H1 (cell line): ENCODE measurements around the gene SMIM29. TPM values are rescaled to one million over a fixed set of nuclear protein-coding genes. Genes with fewer than 3 reads are reported as not detected.

Experiments
- CTCF ChIA-PET: fragments of 300-600 bp; sonication (Branson Sonifier 250); formaldehyde crosslinking; loops from one replicate; lab custom pipeline; 2021; ENCODE audit not compliant: partially characterized antibody; lab: Charles Lee
- POLR2A ChIA-PET: fragments of 300-600 bp; sonication (Branson Sonifier 250); formaldehyde crosslinking; loops from one replicate; lab custom pipeline; 2021; ENCODE audit warnings: inconsistent platforms; ENCODE audit not compliant: partially characterized antibody; lab: Charles Lee
- DNase-seq, 2 experiments: peaks; one replicate each; pipeline versions ENCODE4 v3.0.0 to v3.0.0-alpha.2; 2010 to 2022; ENCODE audit warnings: low spot score in 2 of 2, low read depth in 1 of 2, mixed read lengths in 1 of 2
- FAIRE-seq: peaks from 2 replicates; lab custom pipeline; 2011; peaks lifted over from hg19 to GRCh38; lab: Jason Lieb, UNC
- H2AFZ ChIP-seq: 2 replicates; pipeline ENCODE4 v1.8.1; 2012; ENCODE audit warnings: low read length, inconsistent platforms
- H2AK5ac ChIP-seq: 2 replicates; pipeline ENCODE4 v1.6.1; 2013; ENCODE audit warnings: low read depth, low read length
- H2BK120ac ChIP-seq: replicated peaks from 2 replicates; pipeline ENCODE3; 2013; ENCODE audit warnings: low read depth, low read length, inconsistent platforms
- H2BK12ac ChIP-seq: 2 replicates; pipeline ENCODE4 v1.6.1; 2013; ENCODE audit warnings: low read depth, low read length
- H2BK15ac ChIP-seq: 2 replicates; pipeline ENCODE4 v1.6.1; 2013; ENCODE audit warnings: low read length
- H2BK20ac ChIP-seq: 2 replicates; pipeline ENCODE4 v1.6.1; 2013; ENCODE audit warnings: low read length
- H2BK5ac ChIP-seq: 2 replicates; pipeline ENCODE4 v1.6.1; 2013; ENCODE audit warnings: low read depth, low read length
- H3K14ac ChIP-seq: 2 replicates; pipeline ENCODE4 v1.6.1; 2013; ENCODE audit warnings: inconsistent platforms; ENCODE audit not compliant: insufficient read length
- H3K18ac ChIP-seq: 2 replicates; pipeline ENCODE4 v1.6.1; 2013; ENCODE audit warnings: low read length; ENCODE audit errors: extremely low read depth
- H3K23ac ChIP-seq: 2 replicates; pipeline ENCODE4 v1.6.1; 2013; ENCODE audit warnings: inconsistent platforms; ENCODE audit not compliant: insufficient read length
- H3K23me2 ChIP-seq: 2 replicates; pipeline ENCODE4 v1.6.1; 2013; ENCODE audit warnings: low read depth, low read length
- H3K27ac ChIP-seq: 2 replicates; pipeline ENCODE4 v1.6.1; 2011; ENCODE audit warnings: low read depth, low read length, inconsistent platforms
- H3K27me3 ChIP-seq, 4 experiments: replicated peaks in 1 of 4; 1 replicate in 1 of 4; 2 replicates in 3 of 4; pipeline versions ENCODE4 v1.6.1 to v1.8.1; 2011 to 2013; ENCODE audit warnings: low read length in 3 of 4, mild to moderate bottlenecking in 3 of 4, inconsistent platforms in 2 of 4, mixed read lengths in 2 of 4, moderate library complexity in 1 of 4; ENCODE audit not compliant: control insufficient read depth in 3 of 4, insufficient read depth in 3 of 4; ENCODE audit errors: extremely low read depth in 1 of 4
- H3K36me3 ChIP-seq, 4 experiments: 2 replicates each; pipeline versions ENCODE4 v1.6.1 to v1.8.1; 2011 to 2013; ENCODE audit warnings: mild to moderate bottlenecking in 4 of 4, low read length in 3 of 4, moderate library complexity in 2 of 4, control low read depth in 1 of 4, inconsistent platforms in 1 of 4; ENCODE audit not compliant: insufficient read depth in 4 of 4, control insufficient read depth in 2 of 4
- H3K4ac ChIP-seq: replicated peaks from 2 replicates; pipeline ENCODE3; 2013; ENCODE audit warnings: low read length, low read depth, mixed read lengths, inconsistent platforms; ENCODE audit not compliant: insufficient read length
- H3K4me1 ChIP-seq, 4 experiments: replicated peaks in 1 of 4; 1 replicate in 1 of 4; 2 replicates in 3 of 4; pipeline versions ENCODE4 v1.6.1 to v1.8.1; 2011 to 2013; ENCODE audit warnings: low read length in 3 of 4, inconsistent platforms in 2 of 4, mixed read lengths in 1 of 4; ENCODE audit not compliant: insufficient read depth in 4 of 4, control insufficient read depth in 3 of 4
- H3K4me2 ChIP-seq, 2 experiments: 2 replicates each; pipeline versions ENCODE4 v1.6.1 to v1.8.1; 2011 to 2013; ENCODE audit warnings: low read depth in 2 of 2, low read length in 2 of 2, control low read depth in 1 of 2, inconsistent platforms in 1 of 2, mild to moderate bottlenecking in 1 of 2; ENCODE audit not compliant: insufficient read depth in 1 of 2
- H3K4me3 ChIP-seq, 4 experiments: fragments of 200-600, 300-600 bp in 1 of 4; sonication (generic), shearing (Covaris generic), sonication (Bioruptor Twin) in 1 of 4; 2 replicates each; pipeline versions ENCODE4 v1.5.1 to v1.8.1; 2011 to 2016; ENCODE audit warnings: low read length in 4 of 4, low read depth in 3 of 4, control low read depth in 2 of 4, inconsistent platforms in 2 of 4, mild to moderate bottlenecking in 2 of 4, mixed read lengths in 1 of 4, moderate library complexity in 1 of 4; ENCODE audit not compliant: insufficient read depth in 2 of 4; ENCODE audit errors: extremely low read depth in 1 of 4
- H3K56ac ChIP-seq: replicated peaks from 2 replicates; pipeline ENCODE3; 2013; ENCODE audit warnings: low read depth, mild to moderate bottlenecking, mixed read lengths, low read length, inconsistent platforms; ENCODE audit not compliant: insufficient read length
- H3K79me1 ChIP-seq: 2 replicates; pipeline ENCODE4 v1.6.1; 2013; ENCODE audit warnings: low read depth, low read length, control low read depth
- H3K79me2 ChIP-seq, 2 experiments: 2 replicates each; pipeline versions ENCODE4 v1.6.1 to v1.8.1; 2012 to 2013; ENCODE audit warnings: low read length in 2 of 2, mild to moderate bottlenecking in 2 of 2, inconsistent platforms in 1 of 2; ENCODE audit not compliant: insufficient read depth in 2 of 2, control insufficient read depth in 1 of 2
- H3K9ac ChIP-seq, 4 experiments: replicated peaks in 1 of 4; 1 replicate in 1 of 4; 2 replicates in 3 of 4; pipeline versions ENCODE4 v1.6.1 to v1.8.1; 2011 to 2013; ENCODE audit warnings: low read depth in 3 of 4, low read length in 3 of 4, control low read depth in 2 of 4, mild to moderate bottlenecking in 2 of 4, moderate library complexity in 2 of 4, inconsistent platforms in 1 of 4; ENCODE audit errors: extremely low read depth in 1 of 4
- H3K9me3 ChIP-seq, 2 experiments: 2 replicates each; pipeline versions ENCODE4 v1.6.1 to v1.8.1; 2012 to 2013; ENCODE audit warnings: mild to moderate bottlenecking in 2 of 2, moderate library complexity in 2 of 2, control low read depth in 1 of 2, inconsistent platforms in 1 of 2, low read depth in 1 of 2, low read length in 1 of 2, mixed read lengths in 1 of 2; ENCODE audit not compliant: insufficient read depth in 2 of 2
- H4K20me1 ChIP-seq, 2 experiments: replicated peaks in 1 of 2; 2 replicates each; pipeline versions ENCODE3 to v1.8.1; 2011 to 2013; ENCODE audit warnings: inconsistent platforms in 2 of 2, low read length in 2 of 2, mild to moderate bottlenecking in 1 of 2; ENCODE audit not compliant: insufficient read depth in 2 of 2, control insufficient read depth in 1 of 2
- H4K5ac ChIP-seq: 2 replicates; pipeline ENCODE4 v1.6.1; 2013; ENCODE audit warnings: low read length, low read depth, mixed read lengths, inconsistent platforms; ENCODE audit not compliant: insufficient read length
- H4K8ac ChIP-seq: 2 replicates; pipeline ENCODE4 v1.8.0; 2013; ENCODE audit warnings: mild to moderate bottlenecking, moderate library complexity, low read length, inconsistent platforms; ENCODE audit not compliant: insufficient read depth; ENCODE audit errors: extremely low read depth
- H4K91ac ChIP-seq: replicated peaks from 2 replicates; pipeline ENCODE3; 2013; ENCODE audit warnings: low read length, mixed read lengths, inconsistent platforms; ENCODE audit not compliant: insufficient read length
- ASH2L ChIP-seq: fragments of 200-600, 300-600 bp; sonication (generic); IDR thresholded peaks from one replicate; pipeline ENCODE4 v1.7.1; 2017; ENCODE audit warnings: low read length
- CEBPB ChIP-seq: IDR thresholded peaks from 2 replicates; pipeline ENCODE4 v1.6.1; 2012; ENCODE audit warnings: low read depth, low read length
- CTCF ChIP-seq, 3 experiments: IDR thresholded peaks; 1 replicate in 2 of 3; 2 replicates in 1 of 3; pipeline versions ENCODE4 v1.5.1 to v1.6.1; 2011; ENCODE audit warnings: low read length in 3 of 3, mild to moderate bottlenecking in 3 of 3, inconsistent platforms in 2 of 3, low read depth in 1 of 3, moderate library complexity in 1 of 3; ENCODE audit not compliant: insufficient read depth in 1 of 3; ENCODE audit errors: control extremely low read depth in 1 of 3
- KDM5A ChIP-seq: fragments of 200-600 bp; IDR thresholded peaks from 2 replicates; pipeline ENCODE4 v1.7.1; 2012; ENCODE audit warnings: mild to moderate bottlenecking, low read length, inconsistent platforms, mixed read lengths
- RAD21 ChIP-seq, 2 experiments: IDR thresholded peaks in 1 of 2; conservative IDR thresholded peaks in 1 of 2; 2 replicates each; pipeline ENCODE4 v1.6.1; 2011; ENCODE audit warnings: low read depth in 2 of 2, low read length in 2 of 2, improper control_type of control experiment in 1 of 2, inconsistent platforms in 1 of 2, mild to moderate bottlenecking in 1 of 2, moderate library complexity in 1 of 2
- SIRT6 ChIP-seq: IDR thresholded peaks from one replicate; pipeline ENCODE4 v1.7.1; 2012; ENCODE audit warnings: low read length, inconsistent platforms
- WGBS, 2 experiments: shearing (Covaris generic) in 1 of 2; methylation state at CpG; one replicate each; pipeline versions ENCODE4 v1.1.6 to v1.1.7; 2013 to 2015; ENCODE audit warnings: low lambda C conversion rate in 2 of 2, mixed read lengths in 2 of 2, inconsistent platforms in 1 of 2, low coverage in 1 of 2, missing lambda C conversion rate in 1 of 2; ENCODE audit not compliant: insufficient replicate concordance in 2 of 2, insufficient coverage in 1 of 2, insufficient read length in 1 of 2; ENCODE audit errors: extremely low coverage in 1 of 2, missing lambda C conversion rate in 1 of 2; 5-methylcytosine and 5-hydroxymethylcytosine counted together
- polyA plus RNA-seq, 7 experiments: library from polyadenylated mRNA; depleted of rRNA in 3 of 7; stranded (reverse) in 5 of 7; unstranded in 2 of 7; fragments of >200 nt in 5 of 7; fragments of 200-250 nt in 2 of 7; gene quantifications; 1 replicate in 5 of 7; 2 replicates in 1 of 7; 4 replicates in 1 of 7; pipeline versions ENCODE4 v1.2.1 to v1.2.3, GENCODE V29; 2011 to 2013; ENCODE audit warnings: missing spikeins in 2 of 7, mixed read lengths in 2 of 7
- total RNA-seq: library from RNA; stranded (reverse); fragmentation: NEBNext Ultra II Directional; extraction: Animal tissue kit (Norgen Biotek cat#: 25700); gene quantifications from 2 replicates; pipeline ENCODE4 v1.2.1, GENCODE V29; 2021

SMIM29 gene
- total and polyA plus RNA-seq, 2 of the 8 experiments (the other 6 are each of a cell fraction or from before 2014, with no cell fraction given), result 7.0 to 22.4 TPM

GRCh38 chr6:34272013-34272926 is 23.5 kb upstream of the SMIM29 start:
- CTCF ChIA-PET, result interaction anchor here (0.6 to 2.3 kb wide), 12 partner anchors 8 to 321 kb away, joined by 3 to 9 read pairs (median 4); no protein-coding TSS in a partner anchor
- Histone ChIP-seq H3K14ac (no peak overlapping the region), H3K23ac (no peak overlapping the region), H3K18ac (no peak overlapping the region), H4K8ac (no peak overlapping the region), H3K36me3 (no peaks in the 10 kb centered on the region), H3K79me2 (no peaks in the 10 kb centered on the region), H3K4ac (no peak overlapping the region), H3K9ac (no peak overlapping the region), H2BK12ac (no peak overlapping the region), H3K56ac (no peak overlapping the region), H4K20me1 (no peaks in the 10 kb centered on the region), H2AK5ac (no peak overlapping the region), H4K91ac (no peak overlapping the region), H3K27ac (no peak overlapping the region), H2BK120ac (no peak overlapping the region), H2BK5ac (no peak overlapping the region), H4K5ac (no peak overlapping the region), H2BK20ac (no peak overlapping the region), H3K4me3 (no peak overlapping the region), H2BK15ac (no peak overlapping the region), H3K4me1 (no peaks in the 10 kb centered on the region), H3K23me2 (no peaks in the 10 kb centered on the region), H3K9me3 (no peaks in the 10 kb centered on the region), H3K27me3 (no peaks in the 10 kb centered on the region), H2AFZ (no peak overlapping the region), H3K79me1 (no peaks in the 10 kb centered on the region), H3K4me2 (no peak overlapping the region)
- WGBS, 2 experiments, result 85% methylated on average over 13 of the region's 13 CpGs; no CpG with 5 or more reads in 1 of the 2 experiments
- FAIRE-seq (no peak), DNase-seq (peak in 1 of 2 experiments; percentile 53)
- no peak for TF ChIP-seq CEBPB
- TF ChIP-seq CTCF (IDR thresholded peaks at IDR 0.05; ENCODE audit: control extremely low read depth in 1 of 3, insufficient read depth in 1 of 3, low read depth in 1 of 3, low read length in 3 of 3), result peak; percentile 33 to 52 (median 33)
- TF ChIP-seq SIRT6, result no peak
- peak in 1 of 2 experiments; percentile 43; a peak in 1 of 4 replicates for TF ChIP-seq RAD21 (IDR thresholded peaks at IDR 0.05 in 1 of 2, conservative IDR thresholded peaks at IDR 0.05 in 1 of 2; ENCODE audit: low read depth in 2 of 2, low read length in 2 of 2)
- TF ChIP-seq ASH2L, result no peak
- TF ChIP-seq KDM5A, result no peak
- POLR2A ChIA-PET, result interaction anchor here (1.0 kb wide), 2 partner anchors 11 to 108 kb away, joined by 3 read pairs; no protein-coding TSS in a partner anchor
